ENCODE measurements around the gene SCAF8.
"Not testable (repeated sequence)": the region's sequence is repeated elsewhere in the genome, so short reads cannot be mapped to it uniquely, and the experiment has no call there.

Gene SCAF8

GRCh38 chr6:154737424-154737823 is 4.2 kb downstream of the SCAF8 start:
- DNase-seq, result no peak

DNA sequence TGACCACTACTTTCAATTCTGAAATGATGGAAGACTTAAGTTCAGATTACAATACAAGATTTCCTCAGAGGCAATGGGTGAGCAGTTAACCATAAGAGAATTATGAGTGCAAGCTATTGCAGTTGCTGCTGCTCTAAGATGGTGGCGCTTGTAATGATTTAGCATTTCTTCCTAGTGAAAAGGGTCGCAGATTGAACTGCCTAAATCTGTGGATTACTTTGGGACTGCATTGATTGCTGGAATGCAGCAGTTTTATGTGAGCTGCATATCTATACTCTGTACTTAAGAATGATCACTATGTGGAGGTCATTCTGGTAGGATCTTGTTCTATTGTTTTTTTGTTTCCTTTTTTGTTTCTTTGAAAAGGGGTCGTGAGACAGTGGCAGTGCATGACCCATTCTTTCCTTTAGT is 5.3 kb downstream of the SCAF8 start:
- no peak for DNase-seq

GRCh38 chr6:154740658-154741057 is 7.4 kb downstream of the SCAF8 start:
- no peak for DNase-seq

DNA sequence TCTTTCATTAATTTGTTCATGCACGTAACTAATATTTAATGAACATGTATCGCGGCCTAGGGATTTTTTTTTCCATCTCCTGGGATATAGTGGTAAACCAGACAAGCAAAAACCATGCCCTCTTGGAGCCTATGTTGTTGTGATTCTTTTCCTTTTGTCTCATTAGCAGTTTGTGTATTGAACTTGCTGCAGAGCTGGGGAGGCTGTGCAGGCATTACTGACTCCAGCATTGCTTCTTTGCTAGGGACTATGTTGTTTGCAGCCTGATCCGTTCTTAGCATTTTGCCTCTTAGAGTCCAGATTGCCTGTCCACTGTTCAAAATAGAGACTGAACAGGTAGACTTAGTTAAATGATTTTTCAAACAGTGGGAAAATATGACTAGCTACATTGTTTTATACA is 9.7 kb downstream of the SCAF8 start:
- no peak for DNase-seq

GRCh38 chr6:154744029-154744745 is 11.0 kb downstream of the SCAF8 start:
- not testable (repeated sequence) for DNase-seq

DNA sequence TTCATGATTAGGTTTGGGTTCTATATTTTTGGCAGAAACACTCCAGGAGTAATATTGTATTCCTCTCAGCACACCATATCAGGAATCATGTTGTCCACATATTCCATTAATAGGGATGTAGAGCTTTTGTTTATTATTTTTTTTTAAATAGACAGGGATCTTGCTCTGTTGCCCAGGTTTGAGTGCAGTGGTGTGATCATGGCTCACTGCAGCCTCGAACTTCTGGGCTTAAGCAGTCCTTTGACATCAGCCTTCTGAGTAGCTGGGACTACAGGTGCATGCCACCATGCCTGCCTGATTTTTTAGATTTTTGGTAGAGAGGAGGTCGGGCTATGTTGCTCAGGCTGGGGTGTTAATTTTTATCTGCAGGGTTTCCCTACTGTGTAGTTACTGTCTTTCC is 12.0 kb downstream of the SCAF8 start:
- DNase-seq, result no peak

- DNase-seq, result no peak
Measured at GRCh38 chr6:154749341-154749740, 16.1 kb downstream of the SCAF8 start.

GRCh38 chr6:154751011-154751800 is 18.0 kb downstream of the SCAF8 start:
- DNase-seq, result peak; percentile 46

DNA sequence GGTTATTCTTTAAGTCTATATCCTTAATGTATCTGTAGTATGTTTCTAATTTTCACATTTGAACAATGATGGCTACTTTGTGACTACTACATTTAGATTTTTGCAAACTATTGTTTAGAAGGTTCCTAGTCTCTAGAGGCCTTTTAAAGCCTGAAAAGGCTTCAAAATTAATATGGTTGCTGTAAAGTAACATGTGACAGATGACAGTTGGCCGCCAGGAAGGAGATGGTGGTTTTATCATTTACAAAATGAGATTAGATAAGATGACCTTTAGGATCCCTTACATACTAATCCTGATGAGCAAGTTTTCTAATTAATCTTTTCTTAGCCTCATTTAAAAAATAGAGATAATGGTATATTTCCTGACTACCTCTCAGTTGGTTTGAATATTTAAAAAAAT is 18.8 kb downstream of the SCAF8 start:
- peak; percentile 42 for DNase-seq

GRCh38 chr6:154754152-154754551 is 20.9 kb downstream of the SCAF8 start:
- DNase-seq, result peak; percentile 40

- DNase-seq, result no peak
Measured at GRCh38 chr6:154757352-154758050, 24.3 kb downstream of the SCAF8 start.

DNA sequence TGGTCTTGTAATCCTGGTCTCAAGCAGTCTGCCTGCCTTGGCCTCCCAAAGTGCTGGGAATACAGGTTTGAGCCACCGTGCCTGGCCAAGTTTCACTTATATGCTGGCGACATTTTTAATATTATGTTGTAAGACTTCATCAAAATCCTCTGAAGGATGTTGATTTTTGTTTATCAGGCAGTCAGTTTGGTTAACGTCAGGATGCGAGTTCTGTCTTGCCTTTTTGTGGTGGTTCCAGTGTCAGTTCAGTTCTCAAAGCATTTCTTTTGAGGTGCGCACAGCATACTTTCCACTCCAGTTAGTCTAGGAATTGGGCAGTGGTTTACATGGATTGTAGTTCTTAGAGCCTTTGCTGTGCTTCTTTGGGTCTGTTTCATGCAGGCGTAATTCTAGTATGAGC is 24.9 kb downstream of the SCAF8 start:
- no peak for DNase-seq

GRCh38 chr6:154763650-154764049 is 30.4 kb downstream of the SCAF8 start:
- DNase-seq, result no peak

DNA sequence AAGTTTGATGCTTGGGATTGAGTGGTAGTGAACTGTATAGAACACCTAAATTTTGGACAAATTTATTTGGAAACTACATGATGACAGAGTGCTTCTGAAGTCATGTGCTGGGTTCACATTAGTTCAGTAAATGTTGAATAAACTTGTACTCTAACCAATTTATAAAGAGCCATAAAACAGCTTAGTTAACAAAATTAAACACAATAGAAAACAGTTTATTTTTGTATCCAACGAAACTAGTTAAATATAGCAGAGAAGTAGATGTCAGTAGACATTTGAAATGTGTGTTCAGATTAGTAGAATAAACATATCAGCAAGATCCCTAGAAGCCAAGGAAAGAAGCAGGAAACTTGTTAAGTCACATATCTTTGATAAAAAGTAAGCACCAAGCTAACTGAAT is 32.1 kb downstream of the SCAF8 start:
- DNase-seq, result no peak

DNA sequence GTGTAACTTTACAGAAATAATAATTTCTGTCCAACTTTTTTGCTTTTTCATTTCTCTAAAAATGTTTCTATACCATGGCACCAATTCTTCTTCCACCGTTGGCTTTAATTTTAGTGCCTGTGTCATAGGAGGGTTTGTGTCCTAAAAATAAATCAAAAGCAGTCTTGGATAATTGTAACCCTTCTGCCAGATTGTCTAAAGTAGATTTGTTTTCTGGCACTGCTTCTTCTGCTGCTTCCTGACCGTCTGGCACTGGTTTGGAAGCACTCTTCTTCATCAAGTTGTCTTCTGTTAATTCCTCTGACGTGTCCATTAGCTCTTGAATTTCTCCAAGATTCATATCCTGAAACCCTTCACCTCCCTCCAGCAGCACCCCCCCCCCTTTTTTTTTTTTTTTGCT is 33.1 kb downstream of the SCAF8 start:
- DNase-seq, result no peak

GRCh38 chr6:154767003-154767723 is 33.9 kb downstream of the SCAF8 start:
- DNase-seq, result peak; percentile 82

GRCh38 chr6:154768280-154768679 is 35.1 kb downstream of the SCAF8 start:
- no peak for DNase-seq

DNA sequence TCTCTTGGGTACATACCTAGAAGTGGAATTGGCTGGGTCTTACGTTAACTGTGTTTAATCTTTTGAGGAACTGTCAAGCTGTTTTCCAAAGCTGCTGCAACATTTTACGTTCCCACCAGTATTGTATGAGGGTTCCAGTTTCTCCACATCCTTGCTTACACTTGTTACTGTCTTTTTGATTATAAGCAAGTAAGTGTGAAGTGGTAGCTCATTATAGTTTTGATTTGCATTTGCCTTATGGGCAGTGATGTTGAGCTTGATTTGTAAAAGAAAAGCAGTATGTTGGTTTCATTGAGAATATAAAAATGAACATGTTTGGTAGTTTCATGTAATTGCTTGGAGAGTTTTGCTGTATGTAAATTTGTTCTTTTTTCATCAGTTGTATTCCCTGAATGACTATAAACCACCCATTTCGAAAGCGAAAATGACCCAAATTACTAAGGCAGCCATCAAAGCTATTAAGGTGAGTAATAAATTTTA is 40.4 kb downstream of the SCAF8 start:
- DNase-seq, result no peak

DNA sequence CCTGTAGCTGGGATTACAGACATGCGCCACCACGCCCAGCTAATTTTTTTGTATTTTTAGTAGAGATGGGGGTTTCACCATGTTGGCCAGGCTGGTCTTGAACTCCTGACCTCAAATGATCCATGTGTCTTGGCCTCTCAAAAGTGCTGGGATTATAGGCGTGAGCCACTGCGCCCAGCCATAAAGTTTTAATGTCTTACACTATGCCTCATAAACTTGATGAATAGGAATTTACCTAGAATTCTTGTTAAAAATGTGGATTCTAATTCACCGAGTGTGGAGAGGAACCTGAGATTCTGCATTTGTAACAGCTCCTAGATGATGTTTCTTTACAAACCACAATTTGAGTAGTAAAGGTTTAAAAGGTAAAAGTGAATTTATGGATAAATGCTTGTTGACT is 45.9 kb downstream of the SCAF8 start:
- DNase-seq, result not testable (repeated sequence)

DNA sequence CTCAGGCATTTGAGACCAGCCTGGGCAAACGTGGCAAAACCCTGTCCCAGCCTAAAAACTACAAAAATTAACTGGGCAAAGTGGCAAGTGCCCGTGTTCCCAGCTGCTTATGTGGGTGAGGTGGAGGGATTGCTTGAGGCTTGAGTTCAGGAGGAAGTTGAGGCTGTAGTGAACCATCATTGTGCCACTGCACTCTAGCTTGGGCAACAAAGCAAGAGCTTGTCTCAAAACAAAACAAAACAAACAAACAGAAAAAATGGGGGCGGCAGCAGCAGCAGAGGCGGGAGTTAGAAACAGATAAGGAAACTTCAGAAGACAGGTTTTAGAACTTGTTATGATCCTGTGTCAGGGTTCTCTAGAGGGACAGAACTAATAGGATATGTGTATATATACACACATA is 49.0 kb downstream of the SCAF8 start:
- DNase-seq, result no peak

- no peak for DNase-seq
Measured at GRCh38 chr6:154783229-154783628, 50.0 kb downstream of the SCAF8 start.

DNA sequence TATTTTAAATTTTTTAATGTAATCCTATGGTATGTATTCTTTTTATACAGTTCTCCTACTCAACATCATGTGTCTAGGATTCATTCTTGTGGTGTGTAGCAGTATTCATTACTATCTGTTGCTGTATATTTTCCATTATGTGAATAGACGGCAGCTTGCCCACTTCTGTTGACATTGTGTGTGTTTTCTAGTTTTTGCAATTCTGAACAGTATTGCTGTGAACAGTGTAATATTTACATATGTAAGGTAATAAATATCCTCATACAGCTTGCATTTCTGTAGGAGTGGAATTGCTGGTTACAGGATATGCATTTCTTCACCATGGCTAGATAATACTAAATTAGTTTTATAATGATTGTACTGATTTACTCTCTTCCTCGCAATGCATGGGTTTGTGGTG is 51.9 kb downstream of the SCAF8 start:
- no peak for DNase-seq

Measured in hematopoietic multipotent progenitor cell treated with erythropoietin and hydrocortisone succinate and interleukin-3 and kit ligand, for 6 days (in vitro differentiated cells).